Neural cell (in vitro differentiated cells): ENCODE results near the gene MRPS18A. TPM values are rescaled to one million over a fixed set of nuclear protein-coding genes. Genes with fewer than 3 reads are reported as not detected.
A peak's percentile ranks its signal among the peaks of the same experiment; 100 is the strongest.

ENCODE experiments used
- H2AFZ ChIP-seq: fragments of 200-600, 300-800 bp; sonication (generic), shearing (Covaris generic); 2 replicates; pipeline ENCODE4 v1.6.0; 2014; ENCODE audit warnings: low read depth, mild to moderate bottlenecking, antibody characterized with exemption, low read length, moderate library complexity
- H3F3A ChIP-seq: fragments of 200-600 bp; shearing (Covaris generic); 2 replicates; pipeline ENCODE4 v1.6.1; 2016; ENCODE audit warnings: mild to moderate bottlenecking, moderate library complexity, mixed read lengths, antibody characterized with exemption, low read length; ENCODE audit not compliant: insufficient read depth, poor library complexity, severe bottlenecking
- H3K27ac ChIP-seq: fragments of 200-600, 300-800 bp; sonication (generic), shearing (Covaris generic); 2 replicates; pipeline ENCODE4 v1.5.1; 2014; ENCODE audit warnings: mild to moderate bottlenecking, low read length, moderate library complexity
- H3K27me3 ChIP-seq: fragments of 300-800, 200-600 bp; sonication (generic), shearing (Covaris generic); 2 replicates; pipeline ENCODE4 v1.6.0; 2014; ENCODE audit warnings: mild to moderate bottlenecking, low read depth, low read length, moderate library complexity; ENCODE audit not compliant: insufficient read depth
- H3K36me3 ChIP-seq: fragments of 300-800, 200-600 bp; sonication (generic), shearing (Covaris generic); 2 replicates; pipeline ENCODE4 v1.5.1; 2014; ENCODE audit warnings: mild to moderate bottlenecking, antibody characterized with exemption, low read length, moderate library complexity; ENCODE audit not compliant: insufficient read depth
- H3K4me2 ChIP-seq: fragments of 300-800, 200-600 bp; sonication (generic), shearing (Covaris generic); 2 replicates; pipeline ENCODE4 v1.6.0; 2014; ENCODE audit warnings: mild to moderate bottlenecking, low read length
- H3K4me3 ChIP-seq: fragments of 300-800, 200-600 bp; sonication (generic), shearing (Covaris generic); 2 replicates; pipeline ENCODE4 v1.5.1; 2014; ENCODE audit warnings: mild to moderate bottlenecking, low read length, moderate library complexity
- H3K79me2 ChIP-seq: fragments of 200-600 bp; shearing (Covaris generic); replicated peaks from 2 replicates; pipeline ENCODE4 v1.6.0; 2014; ENCODE audit warnings: mild to moderate bottlenecking, low read length, moderate library complexity; ENCODE audit not compliant: insufficient read depth
- H3K9ac ChIP-seq: fragments of 300-800, 200-600 bp; sonication (generic), shearing (Covaris generic); 2 replicates; pipeline ENCODE4 v1.6.1; 2016; ENCODE audit warnings: mild to moderate bottlenecking, low read length, mixed read lengths
- H3K9me2 ChIP-seq: fragments of 200-600 bp; shearing (Covaris generic); 2 replicates; pipeline ENCODE4 v1.6.1; 2016; ENCODE audit warnings: mild to moderate bottlenecking, low read length, mixed read lengths; ENCODE audit not compliant: insufficient read depth
- H3K9me3 ChIP-seq: fragments of 200-600, 300-800 bp; sonication (generic), shearing (Covaris generic); 2 replicates; pipeline ENCODE4 v1.6.1; 2016; ENCODE audit warnings: mild to moderate bottlenecking, mixed run types, low read length, moderate library complexity, mixed read lengths
- H4K20me1 ChIP-seq: fragments of 200-600 bp; shearing (Covaris generic); 2 replicates; pipeline ENCODE4 v1.6.1; 2016; ENCODE audit warnings: mild to moderate bottlenecking, mixed run types; ENCODE audit not compliant: insufficient read depth
- CTCF ChIP-seq: fragments of 450-650 bp; IDR thresholded peaks from 2 replicates; pipeline ENCODE4 v1.5.1; 2014; ENCODE audit warnings: antibody characterized with exemption, mild to moderate bottlenecking, moderate library complexity; ENCODE audit not compliant: poor library complexity, severe bottlenecking
- EP300 ChIP-seq: fragments of 450-650 bp; conservative IDR thresholded peaks from 2 replicates; pipeline ENCODE4 v1.6.1; 2014; ENCODE audit warnings: antibody characterized with exemption, mild to moderate bottlenecking, moderate library complexity; ENCODE audit not compliant: poor library complexity, severe bottlenecking
- EZH2 ChIP-seq: fragments of 200-600, 300-800 bp; shearing (Covaris generic), sonication (generic); IDR thresholded peaks from 2 replicates; pipeline ENCODE4 v1.6.1; 2014; ENCODE audit warnings: antibody characterized with exemption, low read length, borderline replicate concordance, mild to moderate bottlenecking; ENCODE audit not compliant: insufficient read depth, poor library complexity, severe bottlenecking
- MXI1 ChIP-seq: fragments of 450-650 bp; conservative IDR thresholded peaks from 2 replicates; pipeline ENCODE4 v1.6.1; 2014; ENCODE audit warnings: antibody characterized with exemption, mild to moderate bottlenecking; ENCODE audit not compliant: poor library complexity, severe bottlenecking
- POLR2AphosphoS5 ChIP-seq: IDR thresholded peaks from 2 replicates; pipeline ENCODE4 v1.6.1; 2012
- RAD21 ChIP-seq: fragments of 450-650 bp; conservative IDR thresholded peaks from 2 replicates; pipeline ENCODE4 v1.6.1; 2014; ENCODE audit warnings: antibody characterized with exemption, mild to moderate bottlenecking, moderate library complexity
- REST ChIP-seq: IDR thresholded peaks from 2 replicates; pipeline ENCODE4 v1.6.1; 2012; ENCODE audit warnings: borderline replicate concordance
- SMC3 ChIP-seq: fragments of 450-650 bp; conservative IDR thresholded peaks from 2 replicates; pipeline ENCODE4 v1.6.1; 2014; ENCODE audit warnings: antibody characterized with exemption, mild to moderate bottlenecking, moderate library complexity; ENCODE audit not compliant: poor library complexity
- TAF1 ChIP-seq: IDR thresholded peaks from 2 replicates; pipeline ENCODE4 v1.6.1; 2012; ENCODE audit warnings: low read depth
- polyA plus RNA-seq: library from polyadenylated mRNA; depleted of rRNA; stranded (reverse); fragments of >200 nt; gene quantifications from 2 replicates; pipeline ENCODE4 v1.2.3, GENCODE V29; 2014

Gene MRPS18A
- polyA plus RNA-seq, 1 donor from 2014 or later = 39.6 TPM

DNA sequence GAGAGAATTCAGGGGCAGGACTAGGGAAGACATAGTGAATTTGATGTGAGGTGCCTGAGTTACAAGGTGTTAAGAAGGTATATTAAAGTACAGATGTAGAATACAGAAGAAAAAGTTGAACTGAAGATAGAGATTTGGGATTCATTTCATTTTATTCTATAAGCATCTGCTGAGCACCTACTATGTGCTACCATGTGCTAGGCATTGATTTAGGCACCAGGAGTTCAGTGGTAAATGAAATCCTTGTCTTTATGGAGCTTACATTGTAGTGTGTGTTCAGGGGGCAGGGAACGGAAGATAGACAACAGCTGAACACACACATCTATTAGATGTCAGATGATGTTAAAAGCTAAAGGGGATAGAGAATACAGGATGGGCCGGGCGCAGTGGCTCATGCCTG lies 40.0 kb downstream of the MRPS18A start:
- H3K27ac ChIP-seq = no peak overlapping the region
- H3K9ac ChIP-seq = no peak overlapping the region
- H3K27me3 ChIP-seq = no peaks in the 10 kb centered on the region
- no peaks in the 10 kb centered on the region for H3K79me2 ChIP-seq
- no peak overlapping the region for H3K4me2 ChIP-seq
- H3K36me3 ChIP-seq = no peaks in the 10 kb centered on the region
- no peaks in the 10 kb centered on the region for H4K20me1 ChIP-seq
- TF ChIP-seq POLR2AphosphoS5 (no peak), TAF1 (no peak), CTCF (no peak), MXI1 (no peak), REST (no peak), EP300 (no peak), RAD21 (no peak), SMC3 (no peak), EZH2 (no peak)
- no peaks in the 10 kb centered on the region for H3F3A ChIP-seq
- H3K4me3 ChIP-seq = no peak overlapping the region
- H3K9me3 ChIP-seq = no peaks in the 10 kb centered on the region
- no peaks in the 10 kb centered on the region for H3K9me2 ChIP-seq
- H2AFZ ChIP-seq = no peak overlapping the region

- H3K36me3 ChIP-seq = no peaks in the 10 kb centered on the region
- H3K4me3 ChIP-seq = peak overlapping the region; percentile 30
- H3K4me2 ChIP-seq = no peak overlapping the region
- H2AFZ ChIP-seq = no peak overlapping the region
- H3K9ac ChIP-seq = no peak overlapping the region
- no peaks in the 10 kb centered on the region for H4K20me1 ChIP-seq
- no peaks in the 10 kb centered on the region for H3K79me2 ChIP-seq
- TF ChIP-seq CTCF (no peak), POLR2AphosphoS5 (no peak), MXI1 (no peak), TAF1 (no peak), EP300 (no peak), RAD21 (no peak), SMC3 (no peak), EZH2 (no peak), REST (no peak)
- no peaks in the 10 kb centered on the region for H3K27me3 ChIP-seq
- no peaks in the 10 kb centered on the region for H3F3A ChIP-seq
- H3K27ac ChIP-seq = no peak overlapping the region
- no peaks in the 10 kb centered on the region for H3K9me3 ChIP-seq
- no peaks in the 10 kb centered on the region for H3K9me2 ChIP-seq
Measured at GRCh38 chr6:43645613-43645964, 42.0 kb downstream of the MRPS18A start.
